ENCODE measurements around the gene PPAT. TPM values are rescaled to one million over a fixed set of nuclear protein-coding genes. Genes with fewer than 3 reads are reported as not detected.

Gene PPAT
- polyA plus RNA-seq, 6 donors from 2014 or later = 7.3 to 13.4 (median 11.5) TPM

GRCh38 chr4:56425518-56425917 is 9.9 kb downstream of the PPAT start:
- H3K36me3 Mint-ChIP-seq = peaks cover 0 to 8% of the 10 kb centered on the region in 2 donors
- H3K4me1 Mint-ChIP-seq = peaks cover 0 to 9% (median 0%) of the 10 kb centered on the region in 3 donors
- no peak for DNase-seq
- no peak overlapping the region for H3K4me3 Mint-ChIP-seq
- H3K27ac Mint-ChIP-seq = peak overlapping the region in 1 of 6 donors; percentile 89
- ATAC-seq (ENCODE audit: low read depth in 2 of 2) = no peak
- H3K27me3 Mint-ChIP-seq = no peaks in the 10 kb centered on the region
- H3K9me3 Mint-ChIP-seq = peaks cover 0 to 2% (median 0%) of the 10 kb centered on the region in 7 donors

GRCh38 chr4:56424697-56425514 is 10.5 kb downstream of the PPAT start:
- DNase-seq (peak; percentile 37), ATAC-seq (ENCODE audit: low read depth in 2 of 2) (peak in 1 of 2 donors; percentile 37)
- Mint-ChIP-seq H3K27me3 (no peaks in the 10 kb centered on the region), H3K36me3 (peaks cover 0 to 8% of the 10 kb centered on the region in 2 donors), H3K4me1 (peaks cover 0 to 9% (median 0%) of the 10 kb centered on the region in 3 donors), H3K27ac (no peak overlapping the region), H3K4me3 (no peak overlapping the region), H3K9me3 (peaks cover 0 to 2% (median 0%) of the 10 kb centered on the region in 7 donors)

GRCh38 chr4:56424176-56424575 is 11.2 kb downstream of the PPAT start:
- Mint-ChIP-seq H3K36me3 (peaks cover 0 to 8% of the 10 kb centered on the region in 2 donors), H3K9me3 (peaks cover 0 to 2% (median 0%) of the 10 kb centered on the region in 7 donors), H3K4me1 (peaks cover 4 to 9% (median 5%) of the 10 kb centered on the region in 3 donors), H3K4me3 (no peak overlapping the region), H3K27ac (no peak overlapping the region), H3K27me3 (no peaks in the 10 kb centered on the region)
- DNase-seq (no peak), ATAC-seq (ENCODE audit: low read depth in 2 of 2) (no peak)

GRCh38 chr4:56417396-56417795 is 18.0 kb downstream of the PPAT start:
- H3K27ac Mint-ChIP-seq = no peak overlapping the region
- no peak for DNase-seq
- H3K27me3 Mint-ChIP-seq = no peaks in the 10 kb centered on the region
- H3K36me3 Mint-ChIP-seq = no peaks in the 10 kb centered on the region
- no peak for ATAC-seq (ENCODE audit: low read depth in 2 of 2)
- H3K9me3 Mint-ChIP-seq = no peaks in the 10 kb centered on the region
- peaks cover 0 to 5% (median 4%) of the 10 kb centered on the region in 3 donors for H3K4me1 Mint-ChIP-seq
- no peak overlapping the region for H3K4me3 Mint-ChIP-seq

GRCh38 chr4:56416349-56416748 is 19.1 kb downstream of the PPAT start:
- Mint-ChIP-seq H3K9me3 (no peaks in the 10 kb centered on the region), H3K4me3 (no peak overlapping the region), H3K36me3 (no peaks in the 10 kb centered on the region), H3K27ac (no peak overlapping the region), H3K4me1 (peaks cover 0 to 5% (median 4%) of the 10 kb centered on the region in 3 donors), H3K27me3 (no peaks in the 10 kb centered on the region)
- DNase-seq (no peak), ATAC-seq (ENCODE audit: low read depth in 2 of 2) (no peak)

- Mint-ChIP-seq H3K4me1 (peaks cover 0 to under 1% (median 0%) of the 10 kb centered on the region in 3 donors), H3K9me3 (no peaks in the 10 kb centered on the region), H3K36me3 (no peaks in the 10 kb centered on the region), H3K27ac (no peak overlapping the region), H3K27me3 (no peaks in the 10 kb centered on the region), H3K4me3 (no peak overlapping the region)
- no peak for ATAC-seq (ENCODE audit: low read depth in 2 of 2)
- DNase-seq = no peak
Measured at GRCh38 chr4:56414135-56414670, 21.2 kb downstream of the PPAT start.

GRCh38 chr4:56410247-56411062 is 25.0 kb downstream of the PPAT start:
- peak overlapping the region in 1 of 6 donors; percentile 67 for H3K27ac Mint-ChIP-seq
- no peak for ATAC-seq (ENCODE audit: low read depth in 2 of 2)
- no peaks in the 10 kb centered on the region for H3K4me1 Mint-ChIP-seq
- peaks cover 0 to 14% of the 10 kb centered on the region in 2 donors for H3K36me3 Mint-ChIP-seq
- no peak overlapping the region for H3K4me3 Mint-ChIP-seq
- H3K9me3 Mint-ChIP-seq = no peaks in the 10 kb centered on the region
- H3K27me3 Mint-ChIP-seq = no peaks in the 10 kb centered on the region
- DNase-seq = no peak

GRCh38 chr4:56409511-56410090 is 25.8 kb downstream of the PPAT start:
- DNase-seq = no peak
- Mint-ChIP-seq H3K36me3 (peaks cover 0 to 14% of the 10 kb centered on the region in 2 donors), H3K27me3 (no peaks in the 10 kb centered on the region), H3K4me1 (no peaks in the 10 kb centered on the region), H3K27ac (no peak overlapping the region), H3K9me3 (no peaks in the 10 kb centered on the region), H3K4me3 (no peak overlapping the region)
- ATAC-seq (ENCODE audit: low read depth in 2 of 2) = no peak

GRCh38 chr4:56408978-56409377 is 26.4 kb downstream of the PPAT start:
- H3K27ac Mint-ChIP-seq = peak overlapping the region in 2 of 6 donors; percentile 43 to 60
- no peak overlapping the region for H3K4me3 Mint-ChIP-seq

GRCh38 chr4:56406151-56406550 is 29.3 kb downstream of the PPAT start:
- no peak overlapping the region for H3K4me3 Mint-ChIP-seq
- peaks cover 0 to 14% of the 10 kb centered on the region in 2 donors for H3K36me3 Mint-ChIP-seq
- no peak for DNase-seq
- H3K27ac Mint-ChIP-seq = no peak overlapping the region
- no peaks in the 10 kb centered on the region for H3K27me3 Mint-ChIP-seq
- H3K9me3 Mint-ChIP-seq = no peaks in the 10 kb centered on the region
- ATAC-seq (ENCODE audit: low read depth in 2 of 2) = no peak
- no peaks in the 10 kb centered on the region for H3K4me1 Mint-ChIP-seq

More at GRCh38 chr4:56408978-56409377, 26.4 kb downstream of the PPAT start:
- H3K9me3 Mint-ChIP-seq = no peaks in the 10 kb centered on the region
- DNase-seq = no peak
- ATAC-seq (ENCODE audit: low read depth in 2 of 2) = no peak
- no peaks in the 10 kb centered on the region for H3K4me1 Mint-ChIP-seq
- H3K27me3 Mint-ChIP-seq = no peaks in the 10 kb centered on the region
- peaks cover 0 to 14% of the 10 kb centered on the region in 2 donors for H3K36me3 Mint-ChIP-seq

- H3K36me3 Mint-ChIP-seq = peaks cover 0 to 14% of the 10 kb centered on the region in 2 donors
- ATAC-seq (ENCODE audit: low read depth in 2 of 2) (no peak), DNase-seq (no peak)
- no peaks in the 10 kb centered on the region for H3K27me3 Mint-ChIP-seq
- H3K27ac Mint-ChIP-seq = no peak overlapping the region
- no peaks in the 10 kb centered on the region for H3K9me3 Mint-ChIP-seq
- no peak overlapping the region for H3K4me3 Mint-ChIP-seq
- no peaks in the 10 kb centered on the region for H3K4me1 Mint-ChIP-seq
Measured at GRCh38 chr4:56405016-56405415, 30.4 kb downstream of the PPAT start.

GRCh38 chr4:56400560-56400959 is 34.9 kb downstream of the PPAT start:
- Mint-ChIP-seq H3K4me3 (no peak overlapping the region), H3K4me1 (no peaks in the 10 kb centered on the region), H3K9me3 (no peaks in the 10 kb centered on the region), H3K27me3 (no peaks in the 10 kb centered on the region), H3K36me3 (no peaks in the 10 kb centered on the region), H3K27ac (no peak overlapping the region)
- DNase-seq = no peak
- no peak for ATAC-seq (ENCODE audit: low read depth in 2 of 2)

- no peaks in the 10 kb centered on the region for H3K36me3 Mint-ChIP-seq
- DNase-seq (no peak), ATAC-seq (ENCODE audit: low read depth in 2 of 2) (no peak)
- H3K9me3 Mint-ChIP-seq = no peaks in the 10 kb centered on the region
- H3K4me1 Mint-ChIP-seq = peaks cover 18 to 26% (median 22%) of the 10 kb centered on the region in 3 donors
- no peaks in the 10 kb centered on the region for H3K27me3 Mint-ChIP-seq
- H3K27ac Mint-ChIP-seq = peak overlapping the region in 2 of 6 donors; percentile 44 to 85
- no peak overlapping the region for H3K4me3 Mint-ChIP-seq
Measured at GRCh38 chr4:56391270-56391669, 44.1 kb downstream of the PPAT start.
